ENCODE data around the gene HEXIM2. TPM values are rescaled to one million over a fixed set of nuclear protein-coding genes. Genes with fewer than 3 reads are reported as not detected.

The HEXIM2 gene
- total and polyA plus RNA-seq, 2 of the 13 experiments (the other 11 are each of a cell fraction or from before 2014, with no cell fraction given), result 27.1 to 32.4 TPM

DNA sequence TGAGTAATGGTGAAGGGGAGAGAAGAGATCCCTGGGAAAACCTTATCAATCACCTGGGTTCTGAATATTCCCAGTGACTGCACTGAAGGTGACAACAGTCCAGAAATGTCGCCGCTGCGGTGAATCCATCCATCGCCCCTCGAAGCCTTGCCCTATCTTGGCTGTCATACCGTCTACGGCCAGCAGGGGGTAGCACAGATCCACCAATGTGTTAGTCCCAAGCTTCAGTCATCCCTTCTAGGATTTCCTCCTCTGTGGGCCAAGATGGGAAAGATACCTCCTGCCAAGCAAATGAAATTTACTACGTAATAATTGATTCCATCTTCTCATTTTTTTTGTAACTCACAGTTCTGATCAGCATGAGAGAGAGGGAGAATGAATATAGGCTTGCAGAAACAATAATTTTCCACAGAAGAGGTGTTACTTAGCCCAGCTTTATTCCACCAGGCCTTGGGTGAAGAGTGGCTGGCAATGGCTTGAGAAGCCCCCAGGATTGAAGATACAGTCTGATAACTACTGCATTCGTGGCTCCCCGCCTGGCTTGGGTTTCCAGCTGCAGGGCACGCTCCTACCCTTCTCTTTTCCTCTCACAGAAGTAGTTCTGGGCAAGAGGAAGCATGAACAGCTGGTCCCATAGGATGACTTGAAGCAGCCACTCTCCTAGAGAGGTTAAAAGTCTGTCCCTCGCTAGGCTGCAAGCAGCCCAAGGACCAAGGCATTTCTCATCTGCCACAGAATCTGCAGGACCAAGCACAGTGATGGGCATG lies 57.4 kb downstream of the HEXIM2 start (continued):
- TF ChIP-seq, protein P1, sequence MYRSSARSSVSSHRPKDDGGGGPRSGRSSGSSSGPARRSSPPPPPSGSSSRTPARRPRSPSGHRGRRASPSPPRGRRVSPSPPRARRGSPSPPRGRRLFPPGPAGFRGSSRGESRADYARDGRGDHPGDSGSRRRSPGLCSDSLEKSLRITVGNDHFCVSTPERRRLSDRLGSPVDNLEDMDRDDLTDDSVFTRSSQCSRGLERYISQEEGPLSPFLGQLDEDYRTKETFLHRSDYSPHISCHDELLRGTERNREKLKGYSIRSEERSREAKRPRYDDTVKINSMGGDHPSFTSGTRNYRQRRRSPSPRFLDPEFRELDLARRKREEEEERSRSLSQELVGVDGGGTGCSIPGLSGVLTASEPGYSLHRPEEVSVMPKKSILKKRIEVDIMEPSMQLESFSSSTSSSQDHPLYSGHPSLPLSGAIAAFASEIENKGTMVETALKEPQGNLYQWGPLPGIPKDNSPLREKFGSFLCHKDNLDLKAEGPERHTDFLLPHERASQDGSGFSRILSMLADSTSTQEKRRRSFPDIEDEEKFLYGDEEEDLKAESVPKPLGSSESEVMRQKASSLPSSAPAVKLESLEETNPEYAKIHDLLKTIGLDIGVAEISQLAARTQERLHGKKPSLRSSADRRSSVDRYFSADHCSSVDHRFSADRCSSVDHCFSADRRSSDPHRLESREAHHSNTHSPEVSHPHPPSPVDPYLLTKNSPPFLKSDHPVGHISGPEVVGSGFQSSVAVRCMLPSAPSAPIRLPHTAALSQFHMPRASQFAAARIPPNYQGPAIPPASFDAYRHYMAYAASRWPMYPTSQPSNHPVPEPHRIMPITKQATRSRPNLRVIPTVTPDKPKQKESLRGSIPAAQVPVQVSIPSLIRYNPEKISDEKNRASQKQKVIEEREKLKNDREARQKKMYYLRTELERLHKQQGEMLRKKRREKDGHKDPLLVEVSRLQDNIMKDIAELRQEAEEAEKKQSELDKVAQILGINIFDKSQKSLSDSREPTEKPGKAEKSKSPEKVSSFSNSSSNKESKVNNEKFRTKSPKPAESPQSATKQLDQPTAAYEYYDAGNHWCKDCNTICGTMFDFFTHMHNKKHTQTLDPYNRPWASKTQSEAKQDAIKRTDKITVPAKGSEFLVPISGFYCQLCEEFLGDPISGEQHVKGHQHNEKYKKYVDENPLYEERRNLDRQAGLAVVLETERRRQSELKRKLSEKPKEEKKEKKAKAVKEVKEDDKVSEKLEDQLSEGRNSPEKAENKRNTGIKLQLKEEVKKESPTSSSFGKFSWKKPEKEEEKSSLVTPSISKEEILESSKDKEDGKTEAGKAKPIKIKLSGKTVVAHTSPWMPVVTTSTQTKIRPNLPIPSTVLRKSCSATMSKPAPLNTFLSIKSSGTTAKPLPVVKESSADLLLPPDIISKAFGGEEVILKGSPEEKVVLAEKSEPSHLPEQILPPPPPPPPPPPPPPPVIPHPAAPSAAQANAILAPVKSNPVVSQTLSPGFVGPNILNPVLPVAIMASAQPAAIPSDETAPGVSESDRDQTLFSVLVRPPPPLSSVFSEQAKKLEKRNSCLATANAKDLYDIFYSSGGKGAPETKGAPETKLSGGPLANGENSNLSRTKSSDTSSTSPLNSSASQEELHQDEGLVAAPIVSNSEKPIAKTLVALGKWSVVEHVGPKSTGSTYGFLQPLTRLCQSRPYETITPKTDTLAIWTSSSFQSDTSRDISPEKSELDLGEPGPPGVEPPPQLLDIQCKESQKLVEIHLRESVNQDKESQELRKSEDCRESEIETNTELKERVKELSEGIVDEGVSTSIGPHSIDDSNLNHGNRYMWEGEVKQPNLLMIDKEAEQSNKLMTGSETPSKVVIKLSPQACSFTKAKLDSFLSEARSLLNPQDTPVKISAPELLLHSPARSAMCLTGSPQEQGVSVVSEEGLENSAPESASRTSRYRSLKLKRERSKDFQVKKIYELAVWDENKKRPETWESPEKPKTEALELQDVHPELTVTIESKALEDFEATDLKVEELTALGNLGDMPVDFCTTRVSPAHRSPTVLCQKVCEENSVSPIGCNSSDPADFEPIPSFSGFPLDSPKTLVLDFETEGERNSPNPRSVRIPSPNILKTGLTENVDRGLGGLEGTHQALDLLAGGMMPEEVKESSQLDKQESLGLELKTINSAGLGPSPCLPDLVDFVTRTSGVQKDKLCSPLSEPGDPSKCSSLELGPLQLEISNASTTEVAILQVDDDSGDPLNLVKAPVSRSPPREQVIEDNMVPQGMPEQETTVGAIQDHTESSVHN (CRISPR knock-in tag; IDR thresholded peaks at IDR 0.05), result no peak
- TF ChIP-seq, protein P2, sequence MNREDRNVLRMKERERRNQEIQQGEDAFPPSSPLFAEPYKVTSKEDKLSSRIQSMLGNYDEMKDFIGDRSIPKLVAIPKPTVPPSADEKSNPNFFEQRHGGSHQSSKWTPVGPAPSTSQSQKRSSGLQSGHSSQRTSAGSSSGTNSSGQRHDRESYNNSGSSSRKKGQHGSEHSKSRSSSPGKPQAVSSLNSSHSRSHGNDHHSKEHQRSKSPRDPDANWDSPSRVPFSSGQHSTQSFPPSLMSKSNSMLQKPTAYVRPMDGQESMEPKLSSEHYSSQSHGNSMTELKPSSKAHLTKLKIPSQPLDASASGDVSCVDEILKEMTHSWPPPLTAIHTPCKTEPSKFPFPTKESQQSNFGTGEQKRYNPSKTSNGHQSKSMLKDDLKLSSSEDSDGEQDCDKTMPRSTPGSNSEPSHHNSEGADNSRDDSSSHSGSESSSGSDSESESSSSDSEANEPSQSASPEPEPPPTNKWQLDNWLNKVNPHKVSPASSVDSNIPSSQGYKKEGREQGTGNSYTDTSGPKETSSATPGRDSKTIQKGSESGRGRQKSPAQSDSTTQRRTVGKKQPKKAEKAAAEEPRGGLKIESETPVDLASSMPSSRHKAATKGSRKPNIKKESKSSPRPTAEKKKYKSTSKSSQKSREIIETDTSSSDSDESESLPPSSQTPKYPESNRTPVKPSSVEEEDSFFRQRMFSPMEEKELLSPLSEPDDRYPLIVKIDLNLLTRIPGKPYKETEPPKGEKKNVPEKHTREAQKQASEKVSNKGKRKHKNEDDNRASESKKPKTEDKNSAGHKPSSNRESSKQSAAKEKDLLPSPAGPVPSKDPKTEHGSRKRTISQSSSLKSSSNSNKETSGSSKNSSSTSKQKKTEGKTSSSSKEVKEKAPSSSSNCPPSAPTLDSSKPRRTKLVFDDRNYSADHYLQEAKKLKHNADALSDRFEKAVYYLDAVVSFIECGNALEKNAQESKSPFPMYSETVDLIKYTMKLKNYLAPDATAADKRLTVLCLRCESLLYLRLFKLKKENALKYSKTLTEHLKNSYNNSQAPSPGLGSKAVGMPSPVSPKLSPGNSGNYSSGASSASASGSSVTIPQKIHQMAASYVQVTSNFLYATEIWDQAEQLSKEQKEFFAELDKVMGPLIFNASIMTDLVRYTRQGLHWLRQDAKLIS (CRISPR knock-in tag; IDR thresholded peaks at IDR 0.05), result no peak
- TF ChIP-seq SP140L (CRISPR knock-in tag; IDR thresholded peaks at IDR 0.05; ENCODE audit: borderline replicate concordance), result no peak
- TF ChIP-seq ASH2L (IDR thresholded peaks at IDR 0.05; ENCODE audit: insufficient read length, low read depth, low read length), result no peak
- TF ChIP-seq SYNCRIP (IDR thresholded peaks at IDR 0.05; ENCODE audit: insufficient read depth, low read depth, low read length), result no peak
- TF ChIP-seq AHR (CRISPR knock-in tag; IDR thresholded peaks at IDR 0.05), result no peak
- no peak for TF ChIP-seq YY1 (IDR thresholded peaks at IDR 0.05; ENCODE audit: insufficient read depth, insufficient replicate concordance, low read depth, low read length)
- no peak for TF ChIP-seq ARNT2 (CRISPR knock-in tag; IDR thresholded peaks at IDR 0.05; ENCODE audit: low read depth)
- TF ChIP-seq JUND (CRISPR knock-in tag; IDR thresholded peaks at IDR 0.05), result no peak
- TF ChIP-seq CCAR2 (optimal IDR thresholded peaks at IDR 0.05; ENCODE audit: low read depth, low read length), result no peak
- TF ChIP-seq KAT2B (IDR thresholded peaks at IDR 0.05; ENCODE audit: borderline replicate concordance, low read depth, low read length), result no peak
- TF ChIP-seq, protein P3, sequence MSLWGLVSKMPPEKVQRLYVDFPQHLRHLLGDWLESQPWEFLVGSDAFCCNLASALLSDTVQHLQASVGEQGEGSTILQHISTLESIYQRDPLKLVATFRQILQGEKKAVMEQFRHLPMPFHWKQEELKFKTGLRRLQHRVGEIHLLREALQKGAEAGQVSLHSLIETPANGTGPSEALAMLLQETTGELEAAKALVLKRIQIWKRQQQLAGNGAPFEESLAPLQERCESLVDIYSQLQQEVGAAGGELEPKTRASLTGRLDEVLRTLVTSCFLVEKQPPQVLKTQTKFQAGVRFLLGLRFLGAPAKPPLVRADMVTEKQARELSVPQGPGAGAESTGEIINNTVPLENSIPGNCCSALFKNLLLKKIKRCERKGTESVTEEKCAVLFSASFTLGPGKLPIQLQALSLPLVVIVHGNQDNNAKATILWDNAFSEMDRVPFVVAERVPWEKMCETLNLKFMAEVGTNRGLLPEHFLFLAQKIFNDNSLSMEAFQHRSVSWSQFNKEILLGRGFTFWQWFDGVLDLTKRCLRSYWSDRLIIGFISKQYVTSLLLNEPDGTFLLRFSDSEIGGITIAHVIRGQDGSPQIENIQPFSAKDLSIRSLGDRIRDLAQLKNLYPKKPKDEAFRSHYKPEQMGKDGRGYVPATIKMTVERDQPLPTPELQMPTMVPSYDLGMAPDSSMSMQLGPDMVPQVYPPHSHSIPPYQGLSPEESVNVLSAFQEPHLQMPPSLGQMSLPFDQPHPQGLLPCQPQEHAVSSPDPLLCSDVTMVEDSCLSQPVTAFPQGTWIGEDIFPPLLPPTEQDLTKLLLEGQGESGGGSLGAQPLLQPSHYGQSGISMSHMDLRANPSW (CRISPR knock-in tag; IDR thresholded peaks at IDR 0.05; ENCODE audit: borderline replicate concordance), result no peak
- TF ChIP-seq RAD21 (CRISPR knock-in tag; IDR thresholded peaks at IDR 0.05), result peak; percentile 94
- TF ChIP-seq RELA (CRISPR knock-in tag; IDR thresholded peaks at IDR 0.05), result no peak
